H9 (cell line): ENCODE results near the gene ATF6. TPM values are rescaled to one million over a fixed set of nuclear protein-coding genes. Genes with fewer than 3 reads are reported as not detected.
A peak's percentile ranks its signal among the peaks of the same experiment; 100 is the strongest.

ENCODE experiments used
- DNase-seq: peaks from one replicate; pipeline ENCODE4 v3.0.0-alpha.2; 2017
- H2AFZ ChIP-seq: one replicate; pipeline ENCODE4 v1.6.1; 2013; ENCODE audit warnings: mild to moderate bottlenecking, low read length, control low read depth, moderate library complexity
- H2AK5ac ChIP-seq: 2 replicates; pipeline ENCODE4 v1.6.1; 2013; ENCODE audit warnings: low read length, control low read depth, mixed read lengths; ENCODE audit not compliant: insufficient read length
- H2BK120ac ChIP-seq: one replicate; pipeline ENCODE4 v1.6.1; 2013; ENCODE audit warnings: low read depth, mild to moderate bottlenecking, low read length, control low read depth, inconsistent platforms; ENCODE audit not compliant: poor library complexity, severe bottlenecking
- H2BK12ac ChIP-seq: 2 replicates; pipeline ENCODE4 v1.6.1; 2013; ENCODE audit warnings: low read length, control low read depth, mixed read lengths, low read depth; ENCODE audit not compliant: insufficient read length
- H2BK15ac ChIP-seq: 2 replicates; pipeline ENCODE4 v1.6.1; 2013; ENCODE audit warnings: low read depth, low read length, control low read depth
- H2BK20ac ChIP-seq: one replicate; pipeline ENCODE4 v1.6.1; 2013; ENCODE audit warnings: low read depth, mild to moderate bottlenecking, low read length, control low read depth, inconsistent platforms; ENCODE audit not compliant: poor library complexity, severe bottlenecking
- H2BK5ac ChIP-seq: 2 replicates; pipeline ENCODE4 v1.6.1; 2013; ENCODE audit warnings: low read length, control low read depth, mixed read lengths; ENCODE audit not compliant: insufficient read length
- H3K14ac ChIP-seq: 2 replicates; pipeline ENCODE4 v1.6.1; 2013; ENCODE audit warnings: low read length, control low read depth; ENCODE audit not compliant: insufficient read depth
- H3K18ac ChIP-seq: 2 replicates; pipeline ENCODE4 v1.6.1; 2013; ENCODE audit warnings: low read depth, mild to moderate bottlenecking, mixed read lengths, low read length, control low read depth; ENCODE audit not compliant: insufficient read length
- H3K23ac ChIP-seq: 2 replicates; pipeline ENCODE4 v1.6.1; 2013; ENCODE audit warnings: low read length, control low read depth, mixed read lengths, low read depth; ENCODE audit not compliant: insufficient read length
- H3K23me2 ChIP-seq: 2 replicates; pipeline ENCODE4 v1.6.1; 2013; ENCODE audit warnings: low read depth, mild to moderate bottlenecking, mixed read lengths, low read length, control low read depth; ENCODE audit not compliant: insufficient read length, poor library complexity, severe bottlenecking
- H3K27ac ChIP-seq: 2 replicates; pipeline ENCODE4 v1.5.1; 2013; ENCODE audit warnings: low read length, control low read depth, mixed read lengths, low read depth; ENCODE audit not compliant: insufficient read length
- H3K27me3 ChIP-seq: 2 replicates; pipeline ENCODE4 v1.6.1; 2013; ENCODE audit warnings: low read length, control low read depth, inconsistent platforms; ENCODE audit not compliant: insufficient read depth
- H3K4ac ChIP-seq: 2 replicates; pipeline ENCODE4 v1.6.1; 2013; ENCODE audit warnings: low read depth, mild to moderate bottlenecking, control low read depth, inconsistent platforms, low read length, moderate library complexity
- H3K4me1 ChIP-seq: 2 replicates; pipeline ENCODE4 v1.6.1; 2013; ENCODE audit warnings: low read length, control low read depth, inconsistent platforms; ENCODE audit not compliant: insufficient read depth
- H3K4me2 ChIP-seq: 2 replicates; pipeline ENCODE4 v1.6.1; 2013; ENCODE audit warnings: low read length, control low read depth, mixed read lengths; ENCODE audit not compliant: insufficient read length, insufficient read depth
- H3K56ac ChIP-seq: 2 replicates; pipeline ENCODE4 v1.6.1; 2013; ENCODE audit warnings: low read depth, mild to moderate bottlenecking, mixed read lengths, low read length, control low read depth; ENCODE audit not compliant: insufficient read length
- H3K79me1 ChIP-seq: 2 replicates; pipeline ENCODE4 v1.6.1; 2013; ENCODE audit warnings: low read depth, mild to moderate bottlenecking, moderate library complexity, low read length, control low read depth, inconsistent platforms; ENCODE audit not compliant: insufficient read depth, poor library complexity, severe bottlenecking
- H3K79me2 ChIP-seq: 2 replicates; pipeline ENCODE4 v1.6.1; 2013; ENCODE audit warnings: low read length, control low read depth, inconsistent platforms; ENCODE audit not compliant: insufficient read depth
- H3K9ac ChIP-seq: 2 replicates; pipeline ENCODE4 v1.6.1; 2013; ENCODE audit warnings: low read length, control low read depth, mixed read lengths; ENCODE audit not compliant: insufficient read length; ENCODE audit errors: extremely low read depth
- H3K9me3 ChIP-seq: one replicate; pipeline ENCODE4 v1.6.1; 2013; ENCODE audit warnings: low read depth, low read length, inconsistent platforms; ENCODE audit not compliant: control insufficient read depth
- H3T11ph ChIP-seq: one replicate; pipeline ENCODE4 v1.6.1; 2013; ENCODE audit warnings: mild to moderate bottlenecking, low read length, control low read depth, inconsistent platforms
- H4K20me1 ChIP-seq: one replicate; pipeline ENCODE4 v1.6.1; 2013; ENCODE audit not compliant: control insufficient read depth, insufficient read length, insufficient read depth
- H4K5ac ChIP-seq: 2 replicates; pipeline ENCODE4 v1.6.1; 2013; ENCODE audit warnings: low read depth, mild to moderate bottlenecking, mixed read lengths, low read length, control low read depth; ENCODE audit not compliant: insufficient read length
- H4K8ac ChIP-seq: replicated peaks from 2 replicates; pipeline ENCODE4 v1.6.1; 2013; ENCODE audit warnings: low read length, control low read depth, mixed read lengths, low read depth; ENCODE audit not compliant: insufficient read length
- H4K91ac ChIP-seq: 2 replicates; pipeline ENCODE4 v1.6.1; 2013; ENCODE audit warnings: low read depth, mild to moderate bottlenecking, moderate library complexity, mixed read lengths, low read length, control low read depth; ENCODE audit not compliant: insufficient read length
- H3K27ac Mint-ChIP-seq, 3 experiments: 2 replicates in 2 of 3; 3 replicates in 1 of 3; pipeline ENCODE4 v1.8.0; 2020 to 2021; ENCODE audit warnings: mixed read lengths in 3 of 3, mild to moderate bottlenecking in 1 of 3, moderate library complexity in 1 of 3
- H3K27me3 Mint-ChIP-seq: 2 replicates; pipeline ENCODE4 v1.8.0; 2021; ENCODE audit warnings: low read depth, mild to moderate bottlenecking, moderate library complexity, mixed read lengths
- H3K36me3 Mint-ChIP-seq, 3 experiments: 2 replicates in 2 of 3; 3 replicates in 1 of 3; pipeline ENCODE4 v1.8.0; 2020 to 2021; ENCODE audit warnings: low read depth in 3 of 3, mixed read lengths in 3 of 3; ENCODE audit not compliant: insufficient read depth in 1 of 3
- H3K4me1 Mint-ChIP-seq, 2 experiments: 2 replicates each; pipeline ENCODE4 v1.8.0; 2020; ENCODE audit warnings: mixed read lengths in 2 of 2
- H3K4me3 Mint-ChIP-seq, 2 experiments: 2 replicates in 1 of 2; 3 replicates in 1 of 2; pipeline ENCODE4 v1.8.0; 2020 to 2021; ENCODE audit warnings: mild to moderate bottlenecking in 2 of 2, mixed read lengths in 2 of 2, moderate library complexity in 1 of 2
- H3K9me3 Mint-ChIP-seq, 2 experiments: 2 replicates in 1 of 2; 3 replicates in 1 of 2; pipeline ENCODE4 v1.8.0; 2020; ENCODE audit warnings: mild to moderate bottlenecking in 2 of 2, mixed read lengths in 2 of 2, moderate library complexity in 1 of 2
- CTCF ChIP-seq: fragments of 200-600 bp; sonication (generic); conservative IDR thresholded peaks from 3 replicates; pipeline ENCODE4 v1.8.0; 2021; ENCODE audit warnings: antibody characterized with exemption, mild to moderate bottlenecking
- WGBS: extraction: QIAGEN DNeasy Blood & Tissue Kit; methylation state at CpG from one replicate; pipeline ENCODE4 v1.1.7; 2013; ENCODE audit warnings: missing lambda C conversion rate, low lambda C conversion rate, mixed read lengths; ENCODE audit not compliant: insufficient read length; ENCODE audit errors: extremely low coverage; 5-methylcytosine and 5-hydroxymethylcytosine counted together
- total RNA-seq: library from RNA; stranded (reverse); gene quantifications from 2 replicates; pipeline ENCODE4 v1.2.1, GENCODE V29; 2021

The ATF6 gene
- total RNA-seq, 1 experiment from 2014 or later: 11.2 TPM

DNA sequence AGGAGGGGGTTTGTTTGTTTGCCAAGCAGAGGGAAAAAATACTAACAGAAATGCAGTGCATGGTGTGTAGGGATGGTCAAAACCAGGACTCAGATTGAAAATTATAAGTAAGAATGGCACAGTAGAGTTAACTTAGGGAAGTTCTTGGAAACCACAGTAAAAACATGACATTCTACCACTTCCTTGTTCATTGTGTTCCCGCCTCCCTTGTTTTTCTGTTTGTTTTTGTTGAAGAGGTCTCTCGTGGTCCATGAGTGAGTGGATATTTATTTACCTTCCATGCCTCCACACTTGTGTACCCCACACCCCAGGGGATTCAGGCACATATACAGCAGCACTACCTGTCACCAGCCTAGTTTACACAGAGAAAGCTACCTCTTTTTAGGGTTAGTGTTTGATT, 187.9 kb downstream of the ATF6 start:
- Histone ChIP-seq H3T11ph (no peak overlapping the region), H2BK20ac (no peak overlapping the region), H3K4me2 (no peak overlapping the region), H2AK5ac (no peak overlapping the region), H4K8ac (no peak overlapping the region), H3K9ac (no peak overlapping the region), H3K79me2 (no peaks in the 10 kb centered on the region), H3K56ac (no peak overlapping the region), H3K9me3 (no peaks in the 10 kb centered on the region), H3K23me2 (no peaks in the 10 kb centered on the region), H4K5ac (no peak overlapping the region), H3K18ac (no peak overlapping the region), H3K23ac (no peak overlapping the region), H3K4ac (no peak overlapping the region), H3K4me1 (no peaks in the 10 kb centered on the region), H2AFZ (no peak overlapping the region), H2BK5ac (no peak overlapping the region), H2BK120ac (no peak overlapping the region), H2BK12ac (no peak overlapping the region), H3K27ac (no peak overlapping the region), H4K20me1 (no peaks in the 10 kb centered on the region), H4K91ac (no peak overlapping the region), H3K79me1 (no peaks in the 10 kb centered on the region), H2BK15ac (no peak overlapping the region), H3K27me3 (no peaks in the 10 kb centered on the region), H3K14ac (no peak overlapping the region)
- Mint-ChIP-seq H3K4me3 (no peak overlapping the region), H3K36me3 (peaks cover 0 to 5% (median 0%) of the 10 kb centered on the region in 3 experiments; a peak in 1 of 7 replicates), H3K4me1 (peaks cover 10 to 16% of the 10 kb centered on the region in 2 experiments), H3K27me3 (no peaks in the 10 kb centered on the region), H3K27ac (peak overlapping the region in 1 of 3 experiments; percentile 71; a peak in 1 of 7 replicates), H3K9me3 (no peaks in the 10 kb centered on the region)
- no CpG with 5 or more reads among the region's 2 CpGs for WGBS
- DNase-seq: no peak
- TF ChIP-seq CTCF: no peak
